T-helper 17 cell (primary cell): ENCODE results near the gene DEFB110. TPM values are rescaled to one million over a fixed set of nuclear protein-coding genes. Genes with fewer than 3 reads are reported as not detected.

Experiments
- ATAC-seq: fragments of 150-1000 bp; cut with Tn5 transposase; 2 replicates; pipeline ENCODE4 v1.10.0; 2021; ENCODE audit warnings: mild to moderate bottlenecking, moderate library complexity
- DNase-seq, 3 donors: peaks; one replicate each; pipeline versions ENCODE4 v3.0.0 to v3.0.0-alpha.2; 2020 to 2021
- H3K9me3 ChIP-seq: one replicate; pipeline ENCODE4 v1.7.0; 2013; ENCODE audit warnings: low read length, mild to moderate bottlenecking; ENCODE audit not compliant: control insufficient read depth, poor library complexity, severe bottlenecking
- H3K27ac Mint-ChIP-seq: one replicate; pipeline ENCODE4 v1.8.0; 2022; ENCODE audit warnings: mild to moderate bottlenecking, moderate library complexity, mixed read lengths
- H3K27me3 Mint-ChIP-seq: one replicate; pipeline ENCODE4 v1.8.0; 2022; ENCODE audit warnings: mixed read lengths
- H3K36me3 Mint-ChIP-seq: one replicate; pipeline ENCODE4 v1.8.0; 2022; ENCODE audit warnings: low read depth, mixed read lengths
- H3K4me1 Mint-ChIP-seq: one replicate; pipeline ENCODE4 v1.8.0; 2022; ENCODE audit warnings: mild to moderate bottlenecking, mixed read lengths
- H3K4me3 Mint-ChIP-seq: one replicate; pipeline ENCODE4 v1.8.0; 2022; ENCODE audit warnings: mild to moderate bottlenecking, moderate library complexity, mixed read lengths
- total RNA-seq, 4 donors: library from RNA in 2 of 4; stranded (reverse) in 2 of 4; gene quantifications; one replicate each; pipeline ENCODE4 v1.2.3 and lab custom pipeline; 2022 to 2026

The DEFB110 gene
- total RNA-seq, 2 donors from 2014 or later, result not detected

DNA sequence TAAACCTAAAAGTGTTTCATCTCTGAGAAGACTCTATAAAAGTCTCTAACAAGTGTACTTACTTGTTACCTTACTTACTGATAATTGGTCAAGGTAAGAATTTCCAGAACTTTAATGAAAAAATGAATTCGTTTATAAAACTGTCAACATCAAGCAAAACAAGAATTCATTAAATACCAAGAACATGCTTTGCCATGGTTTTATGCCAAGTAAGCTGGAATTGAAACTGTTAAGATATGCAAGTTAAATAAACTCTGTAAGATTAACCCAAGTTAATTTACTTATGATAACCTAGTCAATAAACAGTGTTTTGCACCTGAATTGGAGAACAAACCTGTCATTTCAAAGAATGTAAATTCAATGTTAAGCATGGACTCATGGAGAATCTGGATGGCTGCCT, 35.2 kb downstream of the DEFB110 start:
- H3K4me1 Mint-ChIP-seq, result no peaks in the 10 kb centered on the region
- DNase-seq (no peak), ATAC-seq (no peak)
- no peaks in the 10 kb centered on the region for H3K36me3 Mint-ChIP-seq
- peaks cover 3% of the 10 kb centered on the region for H3K9me3 ChIP-seq
- no peak overlapping the region for H3K27ac Mint-ChIP-seq
- H3K27me3 Mint-ChIP-seq, result no peaks in the 10 kb centered on the region
- no peak overlapping the region for H3K4me3 Mint-ChIP-seq

DNA sequence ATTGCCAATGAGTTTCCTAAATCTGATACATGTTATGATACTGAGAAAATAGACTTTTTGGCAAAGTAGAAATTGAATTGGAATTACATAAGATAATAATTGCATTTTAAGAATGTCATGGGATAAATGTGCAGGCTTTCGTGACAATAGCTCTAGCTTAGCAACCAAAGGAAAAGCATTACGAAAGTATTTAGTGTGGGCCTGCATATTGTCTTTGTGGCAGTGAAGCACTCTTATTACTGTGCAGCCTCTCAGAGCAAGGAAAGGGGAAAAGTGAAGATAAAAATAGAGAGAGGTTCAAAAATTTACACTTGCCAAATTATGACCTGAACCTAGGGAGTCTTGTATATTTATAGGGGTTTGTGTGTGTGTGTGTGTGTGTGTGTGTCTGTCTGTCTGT, 39.7 kb downstream of the DEFB110 start:
- no peaks in the 10 kb centered on the region for H3K27me3 Mint-ChIP-seq
- H3K9me3 ChIP-seq, result peaks cover 3% of the 10 kb centered on the region
- DNase-seq, result no peak
- no peak overlapping the region for H3K27ac Mint-ChIP-seq
- no peaks in the 10 kb centered on the region for H3K4me1 Mint-ChIP-seq
- no peak for ATAC-seq
- H3K4me3 Mint-ChIP-seq, result no peak overlapping the region
- H3K36me3 Mint-ChIP-seq, result no peaks in the 10 kb centered on the region

DNA sequence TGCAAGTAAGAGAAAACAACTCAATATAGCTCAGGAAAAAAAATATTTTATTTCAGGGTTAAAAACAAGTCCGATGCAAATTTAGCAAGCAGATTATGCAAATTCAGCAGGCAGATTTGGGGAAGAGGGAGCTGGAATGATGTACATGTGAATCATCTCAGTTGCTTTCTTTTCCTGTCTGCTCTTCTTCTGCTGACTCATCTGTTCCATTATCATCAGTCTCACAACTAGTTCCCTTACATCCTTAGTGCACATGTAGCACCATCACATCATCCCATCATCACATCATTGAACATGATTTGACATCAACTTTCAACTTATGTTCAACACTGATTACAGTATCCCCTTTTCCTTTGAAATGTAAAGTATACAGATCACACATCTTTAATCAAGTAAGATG, 40.9 kb downstream of the DEFB110 start:
- peaks cover 3% of the 10 kb centered on the region for H3K9me3 ChIP-seq
- H3K4me3 Mint-ChIP-seq, result no peak overlapping the region
- no peaks in the 10 kb centered on the region for H3K27me3 Mint-ChIP-seq
- no peaks in the 10 kb centered on the region for H3K36me3 Mint-ChIP-seq
- no peak overlapping the region for H3K27ac Mint-ChIP-seq
- H3K4me1 Mint-ChIP-seq, result no peaks in the 10 kb centered on the region
- ATAC-seq, result no peak
- no peak for DNase-seq

- DNase-seq, result no peak
- no peaks in the 10 kb centered on the region for H3K36me3 Mint-ChIP-seq
- H3K27ac Mint-ChIP-seq, result no peak overlapping the region
- H3K4me1 Mint-ChIP-seq, result no peaks in the 10 kb centered on the region
- no peak overlapping the region for H3K4me3 Mint-ChIP-seq
- ATAC-seq, result no peak
- H3K27me3 Mint-ChIP-seq, result no peaks in the 10 kb centered on the region
- peaks cover 3% of the 10 kb centered on the region for H3K9me3 ChIP-seq
Observed at GRCh38 chr6:49979584-49979983, 42.2 kb downstream of the DEFB110 start.

GRCh38 chr6:49978332-49979226, 43.2 kb downstream of the DEFB110 start:
- DNase-seq, result no peak
- no peak for ATAC-seq
- no peak overlapping the region for H3K27ac Mint-ChIP-seq
- H3K27me3 Mint-ChIP-seq, result no peaks in the 10 kb centered on the region
- no peaks in the 10 kb centered on the region for H3K36me3 Mint-ChIP-seq
- peaks cover 3% of the 10 kb centered on the region for H3K9me3 ChIP-seq
- no peaks in the 10 kb centered on the region for H3K4me1 Mint-ChIP-seq
- peak overlapping the region; percentile 10 for H3K4me3 Mint-ChIP-seq

GRCh38 chr6:49969605-49970004, 52.2 kb downstream of the DEFB110 start, which contains the start of gene DEFB113:
DEFB113 (minus strand) TSS chr6:49969625; CDS start chr6:49969625, 0 bp downstream.
- Mint-ChIP-seq H3K36me3 (no peaks in the 10 kb centered on the region), H3K4me1 (no peaks in the 10 kb centered on the region), H3K27me3 (no peaks in the 10 kb centered on the region), H3K4me3 (no peak within 1 kb of the TSS), H3K27ac (no peak within 1 kb of the TSS)
- DNase-seq, result no peak
- no peak for ATAC-seq
- H3K9me3 ChIP-seq, result no peaks in the 10 kb centered on the region

Other genes with a start within 250 kb of the DEFB110 start
- not detected for gene PGK2, start 234.7 kb downstream of the DEFB110 start, total RNA-seq
- not detected for gene CRISP1, start 155.5 kb downstream of the DEFB110 start, total RNA-seq
- not detected for gene DEFB114, start 57.8 kb downstream of the DEFB110 start, total RNA-seq
- not detected for gene DEFB113, start 52.4 kb downstream of the DEFB110 start, total RNA-seq
- not detected for gene DEFB112, start 27.9 kb upstream of the DEFB110 start, total RNA-seq